Endothelial cell (in vitro differentiated cells): Measurements from ENCODE around the gene PADI4. TPM values are rescaled to one million over a fixed set of nuclear protein-coding genes. Genes with fewer than 3 reads are reported as not detected.

Experiments
- DNase-seq: peaks from one replicate; pipeline ENCODE4 v3.0.0; 2021; ENCODE audit warnings: low spot score
- H3K27ac Mint-ChIP-seq: one replicate; pipeline ENCODE4 v1.8.0; 2021; ENCODE audit warnings: mixed read lengths, inconsistent platforms; ENCODE audit not compliant: unreplicated experiment
- H3K27me3 Mint-ChIP-seq: one replicate; pipeline ENCODE4 v1.8.0; 2021; ENCODE audit warnings: mild to moderate bottlenecking, moderate library complexity, mixed read lengths, inconsistent platforms; ENCODE audit not compliant: unreplicated experiment
- H3K36me3 Mint-ChIP-seq: one replicate; pipeline ENCODE4 v1.8.0; 2021; ENCODE audit warnings: mild to moderate bottlenecking, low read depth, mixed read lengths, inconsistent platforms; ENCODE audit not compliant: unreplicated experiment
- H3K4me1 Mint-ChIP-seq: one replicate; pipeline ENCODE4 v1.8.0; 2021; ENCODE audit warnings: mild to moderate bottlenecking, mixed read lengths, inconsistent platforms; ENCODE audit not compliant: unreplicated experiment
- H3K4me3 Mint-ChIP-seq: one replicate; pipeline ENCODE4 v1.8.0; 2021; ENCODE audit warnings: mild to moderate bottlenecking, mixed read lengths, inconsistent platforms; ENCODE audit not compliant: unreplicated experiment
- H3K9me3 Mint-ChIP-seq: one replicate; pipeline ENCODE4 v1.8.0; 2021; ENCODE audit warnings: mixed read lengths, inconsistent platforms; ENCODE audit not compliant: unreplicated experiment
- total RNA-seq: library from RNA; stranded (reverse); fragmentation: NEBNext Ultra II Directional; extraction: Animal tissue kit (Norgen Biotek cat#: 25700); gene quantifications from one replicate; pipeline ENCODE4 v1.2.1, GENCODE V29; 2021; ENCODE audit not compliant: unreplicated experiment
- TF ChIP-seq, protein P1 (sequence below): fragments of 200-600 bp; sonication (generic); IDR thresholded peaks from one replicate; pipeline ENCODE4 v1.5.0; 2021; ENCODE audit warnings: antibody characterized with exemption; ENCODE audit not compliant: unreplicated experiment

PADI4 gene
- total RNA-seq, 1 donor from 2014 or later = not detected

DNA sequence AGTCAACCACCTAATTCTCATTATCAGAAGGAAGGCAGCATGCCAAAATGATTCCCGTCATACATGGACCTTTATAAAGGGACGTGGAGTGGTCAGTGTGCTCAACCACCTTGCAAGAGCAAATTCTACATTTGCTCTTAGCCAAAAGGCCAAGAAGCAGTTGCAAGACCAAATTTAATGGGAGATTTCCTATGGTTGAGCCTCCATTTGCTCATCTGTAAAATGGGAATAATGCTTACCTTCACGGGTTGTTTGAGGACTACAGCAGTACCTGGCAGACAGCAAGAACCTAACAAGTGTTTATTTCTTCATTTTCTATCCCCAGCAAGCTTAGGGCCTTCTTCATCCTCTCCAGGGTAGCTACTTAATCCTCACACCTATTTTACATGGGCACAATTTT lies 17.4 kb upstream of the PADI4 start:
- H3K36me3 Mint-ChIP-seq = no peaks in the 10 kb centered on the region
- H3K27me3 Mint-ChIP-seq = peaks cover 3% of the 10 kb centered on the region
- no peaks in the 10 kb centered on the region for H3K4me1 Mint-ChIP-seq
- no peak for DNase-seq
- H3K27ac Mint-ChIP-seq = no peak overlapping the region
- H3K9me3 Mint-ChIP-seq = no peaks in the 10 kb centered on the region
- H3K4me3 Mint-ChIP-seq = no peak overlapping the region
- TF ChIP-seq, protein P1, sequence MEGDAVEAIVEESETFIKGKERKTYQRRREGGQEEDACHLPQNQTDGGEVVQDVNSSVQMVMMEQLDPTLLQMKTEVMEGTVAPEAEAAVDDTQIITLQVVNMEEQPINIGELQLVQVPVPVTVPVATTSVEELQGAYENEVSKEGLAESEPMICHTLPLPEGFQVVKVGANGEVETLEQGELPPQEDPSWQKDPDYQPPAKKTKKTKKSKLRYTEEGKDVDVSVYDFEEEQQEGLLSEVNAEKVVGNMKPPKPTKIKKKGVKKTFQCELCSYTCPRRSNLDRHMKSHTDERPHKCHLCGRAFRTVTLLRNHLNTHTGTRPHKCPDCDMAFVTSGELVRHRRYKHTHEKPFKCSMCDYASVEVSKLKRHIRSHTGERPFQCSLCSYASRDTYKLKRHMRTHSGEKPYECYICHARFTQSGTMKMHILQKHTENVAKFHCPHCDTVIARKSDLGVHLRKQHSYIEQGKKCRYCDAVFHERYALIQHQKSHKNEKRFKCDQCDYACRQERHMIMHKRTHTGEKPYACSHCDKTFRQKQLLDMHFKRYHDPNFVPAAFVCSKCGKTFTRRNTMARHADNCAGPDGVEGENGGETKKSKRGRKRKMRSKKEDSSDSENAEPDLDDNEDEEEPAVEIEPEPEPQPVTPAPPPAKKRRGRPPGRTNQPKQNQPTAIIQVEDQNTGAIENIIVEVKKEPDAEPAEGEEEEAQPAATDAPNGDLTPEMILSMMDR = no peak

DNA sequence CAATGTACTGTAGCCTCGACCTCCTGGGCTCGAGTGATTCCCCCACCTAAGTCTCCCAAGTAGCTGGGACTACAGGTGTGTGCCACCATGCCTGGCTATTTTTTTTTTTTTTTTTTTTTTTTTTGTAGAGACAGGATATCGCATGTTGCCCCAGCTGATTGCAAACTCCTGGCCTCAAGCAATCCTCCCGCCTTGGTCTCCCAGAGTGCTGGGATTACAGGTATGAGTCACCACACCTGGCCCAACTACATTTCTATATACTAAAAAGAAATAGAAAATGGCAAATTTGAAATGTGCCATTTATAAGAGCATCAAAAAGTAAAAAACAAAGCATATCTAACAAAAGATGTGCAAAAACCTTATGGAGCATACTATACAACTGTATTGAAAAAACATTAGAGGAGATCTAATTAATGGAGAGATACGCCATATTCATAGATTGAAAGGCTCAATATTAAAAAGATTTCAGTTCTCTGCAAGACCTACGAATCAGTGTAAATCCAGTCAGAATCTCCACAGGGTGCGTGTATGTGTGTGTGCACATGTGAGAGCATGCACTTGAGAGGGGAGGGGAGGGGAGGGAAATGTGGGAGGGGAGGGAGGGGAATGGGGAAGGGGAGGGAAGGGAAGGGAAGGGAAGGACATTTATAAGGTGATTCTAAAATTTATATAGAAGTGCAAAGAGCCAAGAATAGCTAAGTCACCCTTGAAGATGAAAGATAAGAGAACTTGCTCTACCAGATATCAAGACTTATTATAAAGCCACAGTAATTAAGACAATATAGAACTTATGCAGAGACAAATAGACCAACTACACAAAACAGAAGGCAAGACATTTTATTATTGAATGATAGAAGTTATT lies 15.5 kb upstream of the PADI4 start:
- Mint-ChIP-seq H3K4me1 (no peaks in the 10 kb centered on the region), H3K36me3 (no peaks in the 10 kb centered on the region), H3K9me3 (no peaks in the 10 kb centered on the region), H3K27me3 (peaks cover 3% of the 10 kb centered on the region), H3K4me3 (no peak overlapping the region), H3K27ac (no peak overlapping the region)
- TF ChIP-seq, protein P1 = no peak
- DNase-seq = no peak

DNA sequence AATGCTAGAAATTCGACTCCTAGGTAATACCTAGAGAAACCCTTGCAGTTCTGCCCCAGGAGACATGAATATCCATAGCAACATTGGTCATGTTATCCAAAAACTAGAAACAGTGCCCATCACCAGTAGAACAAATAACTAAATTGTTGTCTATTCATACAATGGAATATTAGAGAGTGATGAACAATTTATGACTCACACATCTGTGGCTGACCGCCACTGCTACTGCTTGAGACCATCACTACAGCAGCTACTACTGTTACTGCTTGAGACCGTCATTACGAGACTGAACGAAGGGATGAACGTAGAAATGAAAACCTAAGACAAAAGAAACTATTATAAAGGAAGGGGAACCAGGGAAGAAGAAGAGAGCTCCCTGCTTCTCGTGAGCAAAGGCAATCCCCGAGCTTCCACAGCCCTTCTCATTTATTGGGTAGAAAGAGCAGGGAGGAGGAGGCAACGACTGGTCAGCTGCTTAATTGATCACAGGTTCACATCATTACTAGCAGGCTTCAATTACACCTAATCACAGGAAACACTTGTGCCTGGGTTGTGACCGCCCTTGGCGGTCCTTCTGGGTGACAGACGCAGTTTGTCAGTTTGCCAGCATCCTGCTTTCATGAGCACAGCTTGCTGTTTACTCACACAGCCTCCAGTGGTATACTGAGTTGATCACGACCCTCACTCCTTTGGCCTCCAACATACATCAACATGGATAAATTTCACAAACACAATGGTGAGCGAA lies 14.1 kb upstream of the PADI4 start:
- Mint-ChIP-seq H3K4me1 (no peaks in the 10 kb centered on the region), H3K36me3 (no peaks in the 10 kb centered on the region), H3K4me3 (no peak overlapping the region), H3K27me3 (no peaks in the 10 kb centered on the region), H3K9me3 (no peaks in the 10 kb centered on the region), H3K27ac (no peak overlapping the region)
- TF ChIP-seq, protein P1 = no peak
- no peak for DNase-seq

DNA sequence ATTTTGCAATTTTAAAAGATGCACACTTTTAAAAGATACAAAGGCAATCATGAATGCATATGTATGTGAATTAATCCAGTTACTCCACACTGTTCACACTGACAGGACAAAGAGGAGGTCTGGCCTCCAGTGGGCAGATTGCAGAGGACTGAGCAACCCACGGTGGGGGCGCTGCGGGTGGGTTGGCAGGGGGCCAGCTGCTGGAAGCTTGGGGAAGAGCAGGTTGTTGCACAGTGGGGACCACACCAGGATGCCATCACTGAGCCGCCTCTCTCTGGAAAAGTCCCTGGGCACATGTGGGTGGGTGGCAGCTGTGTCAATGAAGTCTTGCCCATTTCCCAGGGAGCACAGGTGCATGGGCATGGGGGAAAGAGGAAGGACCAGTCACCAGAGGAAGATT lies 12.7 kb upstream of the PADI4 start:
- no peaks in the 10 kb centered on the region for H3K4me1 Mint-ChIP-seq
- no peak overlapping the region for H3K4me3 Mint-ChIP-seq
- H3K27ac Mint-ChIP-seq = no peak overlapping the region
- DNase-seq = no peak
- TF ChIP-seq, protein P1 = no peak
- H3K27me3 Mint-ChIP-seq = no peaks in the 10 kb centered on the region
- H3K36me3 Mint-ChIP-seq = no peaks in the 10 kb centered on the region
- H3K9me3 Mint-ChIP-seq = no peaks in the 10 kb centered on the region

DNA sequence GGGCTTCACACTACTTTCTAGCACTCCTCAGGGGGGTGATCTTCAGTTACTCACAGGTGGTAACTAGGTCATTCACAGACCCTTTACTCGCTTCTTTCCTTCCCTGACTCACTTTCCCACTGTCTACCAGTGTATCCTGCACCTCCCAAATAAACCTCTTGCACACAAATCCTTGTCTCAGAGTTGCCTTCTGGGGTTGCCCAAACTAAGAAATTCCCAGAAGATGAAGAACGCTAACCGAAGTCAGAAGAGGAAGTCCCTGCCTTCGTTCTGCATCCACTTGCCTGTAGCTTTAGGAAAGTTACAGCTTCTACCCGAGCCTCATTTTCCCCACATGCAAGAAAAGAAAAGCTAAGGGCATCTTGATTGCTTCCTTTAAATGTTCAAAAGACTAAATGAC lies 11.9 kb upstream of the PADI4 start:
- Mint-ChIP-seq H3K4me3 (no peak overlapping the region), H3K27me3 (no peaks in the 10 kb centered on the region), H3K9me3 (no peaks in the 10 kb centered on the region), H3K27ac (no peak overlapping the region), H3K4me1 (no peaks in the 10 kb centered on the region), H3K36me3 (no peaks in the 10 kb centered on the region)
- no peak for DNase-seq
- TF ChIP-seq, protein P1 = no peak
